ENCODE data around the gene RNF43. TPM values are rescaled to one million over a fixed set of nuclear protein-coding genes. Genes with fewer than 3 reads are reported as not detected.
"Not testable (repeated sequence)": the region's sequence is repeated elsewhere in the genome, so short reads cannot be mapped to it uniquely, and the experiment has no call there.

RNF43 gene
- total RNA-seq, 1 donor from 2014 or later: not detected

- DNase-seq (ENCODE audit: low read depth): no peak
Measured at GRCh38 chr17:58410714-58411407, 6.5 kb downstream of the RNF43 start.

GRCh38 chr17:58409432-58409831 lies 7.9 kb downstream of the RNF43 start:
- DNase-seq (ENCODE audit: low read depth): no peak

- DNase-seq (ENCODE audit: low read depth): no peak
Measured at GRCh38 chr17:58403311-58403710, 14.0 kb downstream of the RNF43 start.

GRCh38 chr17:58402679-58403078 lies 14.7 kb downstream of the RNF43 start:
- DNase-seq (ENCODE audit: low read depth): peak; percentile 28

- DNase-seq (ENCODE audit: low read depth): peak; percentile 84
Measured at GRCh38 chr17:58402047-58402446, 15.3 kb downstream of the RNF43 start.

GRCh38 chr17:58401287-58401686 lies 16.0 kb downstream of the RNF43 start:
- DNase-seq (ENCODE audit: low read depth): no peak

GRCh38 chr17:58400826-58401225 lies 16.5 kb downstream of the RNF43 start:
- DNase-seq (ENCODE audit: low read depth): no peak

GRCh38 chr17:58399974-58400373 lies 17.4 kb downstream of the RNF43 start:
- DNase-seq (ENCODE audit: low read depth): no peak

GRCh38 chr17:58398574-58399266 lies 18.6 kb downstream of the RNF43 start:
- DNase-seq (ENCODE audit: low read depth): no peak

- DNase-seq (ENCODE audit: low read depth): not testable (repeated sequence)
Measured at GRCh38 chr17:58397421-58397820, 19.9 kb downstream of the RNF43 start.

- DNase-seq (ENCODE audit: low read depth): no peak
Measured at GRCh38 chr17:58396173-58396572, 21.2 kb downstream of the RNF43 start.

GRCh38 chr17:58394534-58395223 lies 22.7 kb downstream of the RNF43 start:
- no peak for DNase-seq (ENCODE audit: low read depth)

- DNase-seq (ENCODE audit: low read depth): no peak
Measured at GRCh38 chr17:58391302-58391984, 25.9 kb downstream of the RNF43 start.

GRCh38 chr17:58390884-58391283 lies 26.4 kb downstream of the RNF43 start:
- no peak for DNase-seq (ENCODE audit: low read depth)

- no peak for DNase-seq (ENCODE audit: low read depth)
Measured at GRCh38 chr17:58388302-58389190, 28.8 kb downstream of the RNF43 start.

GRCh38 chr17:58387834-58388233 lies 29.5 kb downstream of the RNF43 start:
- DNase-seq (ENCODE audit: low read depth): no peak

GRCh38 chr17:58386708-58387107 lies 30.6 kb downstream of the RNF43 start:
- no peak for DNase-seq (ENCODE audit: low read depth)

GRCh38 chr17:58385359-58385899 lies 31.9 kb downstream of the RNF43 start:
- DNase-seq (ENCODE audit: low read depth): no peak

- no peak for DNase-seq (ENCODE audit: low read depth)
Measured at GRCh38 chr17:58384897-58385296, 32.4 kb downstream of the RNF43 start.

GRCh38 chr17:58383892-58384462 lies 33.4 kb downstream of the RNF43 start:
- DNase-seq (ENCODE audit: low read depth): no peak

Measured in myocyte (in vitro differentiated cells).